Heart right ventricle (tissue), 16 donors: ENCODE data around the gene ARMCX5. TPM values are rescaled to one million over a fixed set of nuclear protein-coding genes. Genes with fewer than 3 reads are reported as not detected.

Experiments
- ATAC-seq, 8 donors: fragments of 200-7000 bp; cut with Tn5 transposase; one replicate each; pipeline ENCODE4 v1.9.1; 2020; ENCODE audit warnings: mild to moderate bottlenecking in 8 of 8, moderate library complexity in 8 of 8, moderate number of reproducible peaks in 1 of 8
- DNase-seq, 2 donors: peaks; one replicate each; pipeline ENCODE4 v3.0.0-alpha.2; 2020
- H3K27ac ChIP-seq, 10 donors: fragments of 200-600 bp; sonication (generic) in 2 of 10; one replicate each; pipeline versions ENCODE4 v1.5.0 to v1.8.0; 2020 to 2022; ENCODE audit warnings: mild to moderate bottlenecking in 3 of 10
- H3K27me3 ChIP-seq, 7 donors: fragments of 200-600 bp; one replicate each; pipeline ENCODE4 v1.8.0; 2021 to 2022; ENCODE audit warnings: mild to moderate bottlenecking in 2 of 7
- H3K36me3 ChIP-seq, 9 donors: fragments of 200-600 bp; sonication (generic) in 1 of 9; one replicate each; pipeline versions ENCODE4 v1.5.0 to v1.8.0; 2020 to 2022; ENCODE audit warnings: mild to moderate bottlenecking in 2 of 9
- H3K4me1 ChIP-seq, 9 donors: fragments of 200-600 bp; sonication (generic) in 1 of 9; one replicate each; pipeline versions ENCODE4 v1.5.0 to v1.8.0; 2020 to 2022; ENCODE audit warnings: mild to moderate bottlenecking in 4 of 9
- H3K4me3 ChIP-seq, 10 donors: fragments of 200-600 bp; sonication (generic) in 2 of 10; one replicate each; pipeline versions ENCODE4 v1.5.0 to v1.8.0; 2020 to 2022; ENCODE audit warnings: mild to moderate bottlenecking in 7 of 10, moderate library complexity in 2 of 10
- H3K9me3 ChIP-seq, 11 donors: fragments of 200-600 bp in 10 of 11; sonication (generic) in 2 of 11; one replicate each; pipeline versions ENCODE4 v1.5.0 to v1.8.0; 2013 to 2022; ENCODE audit warnings: mild to moderate bottlenecking in 2 of 11, control low read depth in 1 of 11, moderate library complexity in 1 of 11
- WGBS, 2 donors: extraction: QIAGEN DNeasy Blood & Tissue Kit; methylation state at CpG; one replicate each; pipeline ENCODE4 v1.1.7; 2013; ENCODE audit warnings: inconsistent platforms in 1 of 2; 5-methylcytosine and 5-hydroxymethylcytosine counted together
- intact Hi-C, 10 donors: fragments of 100-400 bp; cut with DNase I; formaldehyde crosslinking; loops; one replicate each; pipeline versions ENCODE4 v1.11.1 to v1.14.2; 2022
- long read RNA-seq, 3 donors: library from polyadenylated mRNA; unstranded; transcript quantifications; one replicate each; pipeline ENCODE4 v2.0.0, GENCODE V29; 2020 to 2021
- polyA plus RNA-seq, 2 donors: library from polyadenylated mRNA; stranded (reverse); fragments of 200-250 nt; gene quantifications; one replicate each; pipeline ENCODE4 v1.2.3, GENCODE V29; 2013
- total RNA-seq, 10 donors: library from RNA; stranded (reverse); fragmentation: NEBNext Ultra II Directional in 3 of 10; extraction: Animal tissue kit (Norgen Biotek cat#: 25700) in 3 of 10; gene quantifications; one replicate each; pipeline versions ENCODE4 v1.2.1 to v1.2.4, GENCODE V29; 2021 to 2023
- TF ChIP-seq, protein P1 (sequence below), 9 donors: fragments of 200-600 bp; sonication (generic) in 2 of 9; IDR thresholded peaks; one replicate each; pipeline versions ENCODE4 v1.5.0 to v1.8.0; 2021 to 2022; ENCODE audit warnings: antibody characterized with exemption in 9 of 9, mild to moderate bottlenecking in 5 of 9, moderate library complexity in 1 of 9
- donor health status: Arrhythmogenic right ventricular cardiomyopathy.
- donor health status: ischemic (EF 13 %, LVEDD 7.1; RV severe dilation, severe dysfunction).
- donor health status: healthy with polysubstance abuse.
- donor health status: DM: no; HTN: yes; CAD: no.
- donor health status: DM: no; HTN: no; CAD: no.
- donor health status: ischemic (EF 25% LVEDD 6.9; RV normal size, moderate dysfunction).
- donor health status: ischemic (EF 25% LVEDD 5.7; RV mildly dilated, moderate dysfunction).
- donor health status: healthy.
- donor health status: DM: yes; HTN: yes; CAD: no.
- donor health status: Ischemic cardiomyopathy.
- donor health status: ischemic (EF 35%, LVEDD 5.7; RV mildly dilated, moderate dysfunction).
- donor health status: nonischemic (EF 11% LVEDD 7.7; RV severe dilation, severe dysfunction).
- donor health status: DM: yes; HTN: yes; CAD: no.
- donor health status: PGD.
- donor health status: ischemic (EF 29% LVEDD 5.4; RV normal size, mild dysfunction).
- donor health status: nonischemic (EF 23%, LVEDD 6.1; RV moderate dilation, normal function).

Gene ARMCX5
- total RNA-seq (1 to 10 TPM; 5.0 to 7.2 (median 6.0) TPM), polyA plus RNA-seq (1 to 10 TPM; 2.2 to 5.1 TPM)
- long read RNA-seq, donor 1, full-length matches to known transcripts: 4 of 4 reads
- long read RNA-seq, donor 1, partial matches to known transcripts: 0 of 4 reads
- long read RNA-seq, donor 1, other reads (novel, unspliced or antisense): 0 of 4 reads
- long read RNA-seq, donor 2, full-length matches to known transcripts: 10 of 11 reads
- long read RNA-seq, donor 2, partial matches to known transcripts: 1 of 11 reads
- long read RNA-seq, donor 2, other reads (novel, unspliced or antisense): 0 of 11 reads
- long read RNA-seq, donor 3, full-length matches to known transcripts: 17 of 22 reads
- long read RNA-seq, donor 3, partial matches to known transcripts: 0 of 22 reads
- long read RNA-seq, donor 3, other reads (novel, unspliced or antisense): 5 of 22 reads

DNA sequence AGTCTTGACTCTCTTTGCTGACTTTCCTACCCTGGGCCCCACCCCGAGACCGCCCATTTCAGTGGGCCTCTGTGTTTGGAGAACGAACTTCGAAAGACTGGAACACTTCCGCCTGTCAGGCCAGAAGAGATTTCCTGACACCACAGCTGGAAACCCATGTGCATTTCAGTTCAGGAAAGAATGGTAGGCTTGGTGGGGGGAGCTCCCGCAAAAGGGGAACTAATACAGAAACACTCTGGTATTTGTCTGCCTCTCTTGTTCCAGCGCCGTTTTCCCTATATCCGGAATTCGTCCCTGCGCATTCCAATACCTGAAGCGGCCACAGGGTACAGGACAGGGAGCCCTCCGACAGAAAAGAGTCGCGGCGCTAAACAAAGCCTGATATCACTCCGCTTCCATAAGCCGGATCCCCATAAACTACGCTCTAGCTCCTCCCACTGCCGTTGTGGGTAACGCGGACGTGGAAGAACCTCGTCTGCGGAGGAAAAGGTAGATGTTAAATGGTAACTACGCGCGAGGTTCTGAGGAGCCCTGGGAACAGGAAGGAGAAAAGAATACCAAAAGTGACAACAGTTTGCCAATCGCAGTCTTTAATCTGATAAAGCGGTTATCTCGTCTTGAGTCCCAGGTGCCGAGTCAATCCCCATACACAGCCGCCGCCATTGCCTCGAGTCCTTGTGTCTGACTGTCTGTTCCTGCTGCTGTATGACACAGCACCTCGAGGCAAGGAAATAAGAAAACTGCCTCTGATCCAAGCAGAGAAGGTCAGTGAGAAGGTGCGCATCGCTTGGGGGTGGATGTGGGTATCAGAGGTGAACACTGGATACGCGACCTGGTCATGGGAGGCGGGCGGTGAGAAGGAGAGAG is at the start of gene ARMCX5:
ARMCX5 (plus strand) TSS at position 432 of the 867 bp plus-strand sequence. CDS start 2,627 bp downstream, outside the sequence.
- Histone ChIP-seq H3K4me1 (peaks cover 0 to 5% (median 0%) of the 10 kb centered on the region in 9 donors), H3K27ac (peak within 1 kb of the TSS in 9 of 10 donors; percentile 30 to 84 (median 75)), H3K36me3 (peaks cover 0 to 6% (median 0%) of the 10 kb centered on the region in 9 donors), H3K4me3 (peak within 1 kb of the TSS; percentile 35 to 72 (median 62)), H3K27me3 (peaks cover 0 to 8% (median 0%) of the 10 kb centered on the region in 7 donors), H3K9me3 (no peaks in the 10 kb centered on the region)
- TF ChIP-seq, protein P1, sequence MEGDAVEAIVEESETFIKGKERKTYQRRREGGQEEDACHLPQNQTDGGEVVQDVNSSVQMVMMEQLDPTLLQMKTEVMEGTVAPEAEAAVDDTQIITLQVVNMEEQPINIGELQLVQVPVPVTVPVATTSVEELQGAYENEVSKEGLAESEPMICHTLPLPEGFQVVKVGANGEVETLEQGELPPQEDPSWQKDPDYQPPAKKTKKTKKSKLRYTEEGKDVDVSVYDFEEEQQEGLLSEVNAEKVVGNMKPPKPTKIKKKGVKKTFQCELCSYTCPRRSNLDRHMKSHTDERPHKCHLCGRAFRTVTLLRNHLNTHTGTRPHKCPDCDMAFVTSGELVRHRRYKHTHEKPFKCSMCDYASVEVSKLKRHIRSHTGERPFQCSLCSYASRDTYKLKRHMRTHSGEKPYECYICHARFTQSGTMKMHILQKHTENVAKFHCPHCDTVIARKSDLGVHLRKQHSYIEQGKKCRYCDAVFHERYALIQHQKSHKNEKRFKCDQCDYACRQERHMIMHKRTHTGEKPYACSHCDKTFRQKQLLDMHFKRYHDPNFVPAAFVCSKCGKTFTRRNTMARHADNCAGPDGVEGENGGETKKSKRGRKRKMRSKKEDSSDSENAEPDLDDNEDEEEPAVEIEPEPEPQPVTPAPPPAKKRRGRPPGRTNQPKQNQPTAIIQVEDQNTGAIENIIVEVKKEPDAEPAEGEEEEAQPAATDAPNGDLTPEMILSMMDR (IDR thresholded peaks at IDR 0.05): no peak
- ATAC-seq: peak; percentile 94 to 99 (median 98)
- WGBS, 2 donors: 0 to 1% methylated on average over 42 of the region's 42 CpGs
- intact Hi-C loops: loop anchor here in 2 of 10 donors (2.0 to 5.0 kb wide), 2 partner anchors 53 to 113 kb away; partner anchors contain the start of genes GPRASP1 (in 1 of the 2) and GPRASP2 (in 1 of the 2)
- DNase-seq: peak; percentile 44 to 74

DNA sequence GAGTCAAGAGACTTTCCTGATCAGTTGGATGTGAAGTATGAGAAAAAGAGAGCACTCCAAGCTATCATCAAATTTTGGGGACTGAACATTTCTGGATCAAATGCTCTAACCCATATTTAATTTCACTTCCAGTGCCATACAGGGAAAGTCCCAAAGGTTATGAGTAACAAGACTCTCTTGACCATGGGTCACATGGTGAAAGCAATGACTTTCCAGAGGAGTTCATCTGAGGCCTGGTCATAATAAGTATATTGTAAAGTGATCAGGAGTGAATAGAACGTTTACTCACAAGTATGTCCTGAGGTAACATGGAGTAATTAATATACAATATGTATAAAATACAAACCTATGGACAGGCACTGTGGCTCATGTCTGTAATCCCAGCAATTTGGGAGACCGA is 40.7 kb upstream of the ARMCX5 start:
- WGBS, 2 donors: 82 to 92% methylated on average over 2 of the region's 2 CpGs
- Histone ChIP-seq H3K27ac (no peak overlapping the region), H3K36me3 (no peaks in the 10 kb centered on the region), H3K4me1 (no peaks in the 10 kb centered on the region), H3K27me3 (peaks cover 0 to 40% (median 0%) of the 10 kb centered on the region in 7 donors), H3K9me3 (no peaks in the 10 kb centered on the region), H3K4me3 (no peak overlapping the region)
- intact Hi-C loops: no loop called here
- DNase-seq (no peak), ATAC-seq (no peak)
- TF ChIP-seq, protein P1 (IDR thresholded peaks at IDR 0.05): no peak

DNA sequence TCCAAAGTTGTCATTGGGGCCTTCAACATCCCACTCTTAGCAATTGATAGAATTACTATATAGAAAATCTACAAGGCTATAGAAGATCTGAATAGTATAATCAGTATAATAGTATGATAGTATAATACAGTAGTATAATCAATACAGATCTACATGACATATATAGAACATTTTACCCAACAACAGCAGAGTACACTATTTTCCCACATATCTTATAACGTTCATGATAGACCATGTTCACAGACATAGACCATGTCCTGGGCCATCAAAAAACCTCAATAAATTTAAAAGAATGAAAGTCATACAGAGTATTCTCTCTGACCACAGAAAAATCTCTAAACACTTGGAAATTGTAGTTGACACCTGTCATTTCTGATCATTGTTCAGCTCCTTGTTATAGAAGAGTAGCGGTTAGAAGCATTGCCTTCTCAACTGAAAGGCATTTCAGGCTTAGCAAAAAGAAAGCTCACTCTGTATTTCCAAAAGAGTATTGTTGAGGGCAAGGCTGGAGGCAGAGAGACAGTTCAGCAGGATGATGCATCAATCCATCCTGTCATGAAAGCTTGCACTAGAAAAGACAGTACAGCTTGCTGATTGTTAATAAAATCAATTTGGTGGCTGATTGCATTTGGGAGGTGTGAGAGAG is 38.8 kb upstream of the ARMCX5 start:
- no peaks in the 10 kb centered on the region for H3K9me3 ChIP-seq
- no peaks in the 10 kb centered on the region for H3K4me1 ChIP-seq
- 88 to 91% methylated on average over 2 of the region's 2 CpGs for WGBS, 2 donors
- no peak for DNase-seq
- H3K36me3 ChIP-seq: no peaks in the 10 kb centered on the region
- intact Hi-C loops: no loop called here
- TF ChIP-seq, protein P1 (IDR thresholded peaks at IDR 0.05): no peak
- H3K4me3 ChIP-seq: no peak overlapping the region
- peaks cover 0 to 34% (median 0%) of the 10 kb centered on the region in 7 donors for H3K27me3 ChIP-seq
- no peak for ATAC-seq
- no peak overlapping the region for H3K27ac ChIP-seq

DNA sequence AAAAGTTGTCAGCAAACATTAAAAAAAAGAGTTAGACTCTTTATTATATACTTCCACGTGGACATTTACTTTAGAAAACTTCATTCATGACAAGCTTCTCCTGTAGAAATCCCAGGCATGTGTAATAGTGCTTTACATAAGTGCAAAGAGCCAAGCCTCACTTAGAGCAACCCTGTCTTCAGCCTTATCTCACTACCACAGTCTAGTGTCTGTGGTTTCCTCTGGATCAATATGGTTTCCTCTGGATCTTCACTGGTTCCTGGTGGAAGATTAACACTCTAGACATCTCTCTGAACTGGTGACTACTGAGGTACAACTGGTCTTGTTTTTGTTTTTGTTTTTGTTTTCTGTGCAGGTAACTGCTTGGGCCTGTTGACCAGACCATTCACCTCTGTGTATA is 18.4 kb upstream of the ARMCX5 start:
- H3K36me3 ChIP-seq: no peaks in the 10 kb centered on the region
- TF ChIP-seq, protein P1 (IDR thresholded peaks at IDR 0.05): no peak
- no peak overlapping the region for H3K4me3 ChIP-seq
- no peak for DNase-seq
- no peak for ATAC-seq
- no peak overlapping the region for H3K27ac ChIP-seq
- H3K27me3 ChIP-seq: peaks cover 0 to 9% (median 0%) of the 10 kb centered on the region in 7 donors
- no peaks in the 10 kb centered on the region for H3K9me3 ChIP-seq
- H3K4me1 ChIP-seq: no peaks in the 10 kb centered on the region
- 36 to 41% methylated on average over 1 of the region's 1 CpG for WGBS, 2 donors
- intact Hi-C loops: no loop called here
